Posterior cingulate gyrus (tissue), 11 donors: ENCODE results near the gene RNF144B.
"Not testable (repeated sequence)": the region's sequence is repeated elsewhere in the genome, so short reads cannot be mapped to it uniquely, and the experiment has no call there.

Experiments used
- DNase-seq, 10 donors: peaks; one replicate each; pipeline versions ENCODE4 v3.0.0 to v3.0.0-alpha.2; 2020 to 2021; ENCODE audit warnings: mixed read lengths in 3 of 10
- intact Hi-C: fragments of 100-400 bp; cut with DNase I; formaldehyde crosslinking; loops from one replicate; pipeline ENCODE4 v1.15.1; 2023

Gene RNF144B

GRCh38 chr6:18405477-18406293 is 18.5 kb downstream of the RNF144B start:
- intact Hi-C loops: no loop called here
- no peak for DNase-seq

GRCh38 chr6:18406955-18407749 is 20.0 kb downstream of the RNF144B start:
- no peak for DNase-seq

GRCh38 chr6:18409602-18410001 is 22.5 kb downstream of the RNF144B start:
- DNase-seq, intact Hi-C loops: not testable (repeated sequence)

More at GRCh38 chr6:18406955-18407749, 20.0 kb downstream of the RNF144B start:
- intact Hi-C loops: no loop called here

GRCh38 chr6:18410412-18410811 is 23.3 kb downstream of the RNF144B start:
- peak in 1 of 10 donors; percentile 55 for DNase-seq
- intact Hi-C loops: no loop called here

GRCh38 chr6:18412068-18412467 is 24.9 kb downstream of the RNF144B start:
- intact Hi-C loops: no loop called here
- no peak for DNase-seq

GRCh38 chr6:18412644-18413043 is 25.5 kb downstream of the RNF144B start:
- no peak for DNase-seq
- intact Hi-C loops: no loop called here

GRCh38 chr6:18413381-18413780 is 26.2 kb downstream of the RNF144B start:
- intact Hi-C loops: no loop called here
- DNase-seq: no peak

- DNase-seq: no peak
- intact Hi-C loops: no loop called here
Observed at GRCh38 chr6:18414116-18414515, 27.0 kb downstream of the RNF144B start.

GRCh38 chr6:18415207-18415606 is 28.1 kb downstream of the RNF144B start:
- intact Hi-C loops: no loop called here
- DNase-seq: no peak

- no peak for DNase-seq
- intact Hi-C loops: no loop called here
Observed at GRCh38 chr6:18415671-18416340, 28.7 kb downstream of the RNF144B start.

- intact Hi-C loops: no loop called here
- DNase-seq: no peak
Observed at GRCh38 chr6:18416341-18416679, 29.2 kb downstream of the RNF144B start.

- no peak for DNase-seq
- intact Hi-C loops: no loop called here
Observed at GRCh38 chr6:18420328-18420727, 33.2 kb downstream of the RNF144B start.

- no peak for DNase-seq
- intact Hi-C loops: no loop called here
Observed at GRCh38 chr6:18422136-18422535, 35.0 kb downstream of the RNF144B start.

GRCh38 chr6:18423426-18423825 is 36.3 kb downstream of the RNF144B start:
- intact Hi-C loops: no loop called here
- no peak for DNase-seq

- no peak for DNase-seq
- intact Hi-C loops: no loop called here
Observed at GRCh38 chr6:18424201-18424600, 37.1 kb downstream of the RNF144B start.

GRCh38 chr6:18425218-18425617 is 38.1 kb downstream of the RNF144B start:
- intact Hi-C loops: no loop called here
- DNase-seq: no peak

- DNase-seq: no peak
- intact Hi-C loops: no loop called here
Observed at GRCh38 chr6:18427296-18427695, 40.1 kb downstream of the RNF144B start.

- intact Hi-C loops: no loop called here
- DNase-seq: no peak
Observed at GRCh38 chr6:18429655-18430297, 42.6 kb downstream of the RNF144B start.

- intact Hi-C loops: no loop called here
- DNase-seq: no peak
Observed at GRCh38 chr6:18431581-18431980, 44.4 kb downstream of the RNF144B start.

GRCh38 chr6:18432180-18432579 is 45.0 kb downstream of the RNF144B start:
- intact Hi-C loops: no loop called here

GRCh38 chr6:18432619-18433018 is 45.5 kb downstream of the RNF144B start:
- intact Hi-C loops: no loop called here
- DNase-seq: no peak

More at GRCh38 chr6:18432180-18432579, 45.0 kb downstream of the RNF144B start:
- DNase-seq: no peak
